HFFc6 (cell line): ENCODE measurements around the gene OPRM1. TPM values are rescaled to one million over a fixed set of nuclear protein-coding genes. Genes with fewer than 3 reads are reported as not detected.

Source experiments
- DNase-seq: peaks from one replicate; pipeline ENCODE4 v3.0.0-alpha.2; 2018
- H3K27ac Mint-ChIP-seq: 2 replicates; pipeline ENCODE4 v1.8.0; 2020; ENCODE audit warnings: mild to moderate bottlenecking, mixed read lengths
- H3K27me3 Mint-ChIP-seq: 2 replicates; pipeline ENCODE4 v1.8.0; 2021; ENCODE audit warnings: mild to moderate bottlenecking, moderate library complexity, mixed read lengths; ENCODE audit not compliant: insufficient read depth
- H3K36me3 Mint-ChIP-seq: 2 replicates; pipeline ENCODE4 v1.8.0; 2021; ENCODE audit warnings: low read depth, mixed read lengths
- H3K4me1 Mint-ChIP-seq: 2 replicates; pipeline ENCODE4 v1.8.0; 2020; ENCODE audit warnings: low read depth, mixed read lengths
- H3K4me3 Mint-ChIP-seq: 2 replicates; pipeline ENCODE4 v1.8.0; 2020; ENCODE audit warnings: mild to moderate bottlenecking, moderate library complexity, mixed read lengths
- H3K9me3 Mint-ChIP-seq: 2 replicates; pipeline ENCODE4 v1.8.0; 2020; ENCODE audit warnings: mild to moderate bottlenecking, mixed read lengths
- CTCF ChIP-seq: fragments of 200-600 bp; sonication (generic); IDR thresholded peaks from 2 replicates; pipeline ENCODE4 v1.5.0; 2021; ENCODE audit warnings: antibody characterized with exemption, mild to moderate bottlenecking
- long read RNA-seq: library from polyadenylated mRNA; unstranded; transcript quantifications from one replicate; pipeline ENCODE4 v2.0.0, GENCODE V29; 2019
- total RNA-seq, 6 experiments: library from RNA; stranded (reverse); fragmentation: NEBNext Ultra II Directional; extraction: Animal tissue kit (Norgen Biotek cat#: 25700); gene quantifications; 2 replicates in 1 of 6; 3 replicates in 5 of 6; pipeline ENCODE4 v1.2.3, GENCODE V29; 2021

OPRM1 gene
- not detected for total RNA-seq
- long read RNA-seq: 0 reads

GRCh38 chr6:154039231-154039842 lies at the start of gene OPRM1:
Gene OPRM1 (plus strand): TSS chr6:154039240. CDS start chr6:154039545, 305 bp downstream.
- no peak for DNase-seq
- Mint-ChIP-seq H3K27ac (no peak within 1 kb of the TSS), H3K27me3 (peaks cover 2% of the 10 kb centered on the region; the same call in 1 of the 2 replicates), H3K4me1 (no peaks in the 10 kb centered on the region), H3K4me3 (no peak within 1 kb of the TSS), H3K36me3 (no peaks in the 10 kb centered on the region), H3K9me3 (peaks cover 36% of the 10 kb centered on the region)
- no peak for TF ChIP-seq CTCF

DNA sequence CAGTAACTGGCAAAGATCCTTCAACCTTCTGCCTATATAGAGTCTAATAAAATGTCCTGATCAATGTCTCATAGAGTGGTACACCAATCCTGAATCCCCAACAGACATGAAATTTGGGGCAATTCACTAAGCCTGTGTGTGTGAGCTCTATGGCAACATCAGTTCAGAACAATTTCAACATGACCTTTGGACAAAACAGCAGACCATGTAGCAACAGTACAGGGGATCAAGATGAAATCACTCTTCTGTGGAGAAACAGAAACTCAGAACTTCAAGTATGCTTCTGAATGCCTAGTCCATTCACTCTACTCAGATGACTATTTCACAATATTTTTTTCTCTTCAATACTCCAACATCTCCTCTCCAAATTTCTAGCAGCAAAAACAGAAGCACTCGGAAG lies 49.1 kb upstream of the OPRM1 start:
- Mint-ChIP-seq H3K9me3 (peaks cover 22% of the 10 kb centered on the region), H3K4me3 (no peak overlapping the region), H3K27me3 (no peaks in the 10 kb centered on the region), H3K27ac (no peak overlapping the region), H3K36me3 (no peaks in the 10 kb centered on the region), H3K4me1 (no peaks in the 10 kb centered on the region)
- no peak for TF ChIP-seq CTCF
- DNase-seq: no peak

DNA sequence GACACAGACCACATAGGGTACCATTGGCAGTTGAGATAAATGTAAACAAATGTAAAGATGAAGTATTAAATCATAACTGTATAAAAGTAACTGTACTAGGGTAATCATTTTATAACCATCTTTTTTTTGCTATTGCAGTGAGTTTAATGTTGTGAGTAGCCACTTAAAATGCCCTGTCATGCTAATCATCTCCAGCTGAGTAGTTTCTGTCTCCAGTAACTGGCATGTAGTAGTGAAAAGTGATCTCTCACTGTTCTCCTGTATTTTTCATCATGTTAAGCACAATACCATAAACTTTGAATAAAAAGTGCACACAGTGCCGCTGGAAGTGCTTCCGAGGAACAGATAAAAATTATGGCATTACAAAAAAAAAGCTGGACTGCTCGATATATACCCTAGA lies 45.0 kb upstream of the OPRM1 start:
- no peak overlapping the region for H3K27ac Mint-ChIP-seq
- no peaks in the 10 kb centered on the region for H3K36me3 Mint-ChIP-seq
- DNase-seq: no peak
- no peak overlapping the region for H3K4me3 Mint-ChIP-seq
- H3K27me3 Mint-ChIP-seq: no peaks in the 10 kb centered on the region
- H3K4me1 Mint-ChIP-seq: no peaks in the 10 kb centered on the region
- peaks cover 43% of the 10 kb centered on the region for H3K9me3 Mint-ChIP-seq
- no peak for TF ChIP-seq CTCF

- DNase-seq: no peak
- no peaks in the 10 kb centered on the region; the same call in 1 of the 2 replicates for H3K27me3 Mint-ChIP-seq
- no peak overlapping the region for H3K4me3 Mint-ChIP-seq
- no peak for TF ChIP-seq CTCF
- H3K4me1 Mint-ChIP-seq: no peaks in the 10 kb centered on the region
- no peak overlapping the region for H3K27ac Mint-ChIP-seq
- no peaks in the 10 kb centered on the region for H3K36me3 Mint-ChIP-seq
- H3K9me3 Mint-ChIP-seq: peaks cover 43% of the 10 kb centered on the region
Measured at GRCh38 chr6:153994811-153995210, 44.2 kb upstream of the OPRM1 start.

- H3K4me3 Mint-ChIP-seq: no peak overlapping the region
- H3K27ac Mint-ChIP-seq: no peak overlapping the region
- DNase-seq: no peak
- H3K27me3 Mint-ChIP-seq: no peaks in the 10 kb centered on the region; the same call in 1 of the 2 replicates
- TF ChIP-seq CTCF: no peak
- peaks cover 5% of the 10 kb centered on the region; the same call in 1 of the 2 replicates for H3K36me3 Mint-ChIP-seq
- no peaks in the 10 kb centered on the region for H3K4me1 Mint-ChIP-seq
- H3K9me3 Mint-ChIP-seq: peaks cover 40% of the 10 kb centered on the region
Measured at GRCh38 chr6:153997221-153997620, 41.8 kb upstream of the OPRM1 start.
